GDM1 (cell line): ENCODE results near the gene INPP4A.

ENCODE experiments used
- DNase-seq: peaks from one replicate; lab custom pipeline; 2025; lab: John Stamatoyannopoulos, UW

INPP4A gene

GRCh38 chr2:98494699-98495098, 50.0 kb downstream of the INPP4A start:
- DNase-seq: no peak

GRCh38 chr2:98496750-98497493, 52.3 kb downstream of the INPP4A start:
- no peak for DNase-seq

- DNase-seq: no peak
Measured at GRCh38 chr2:98498703-98499440, 54.2 kb downstream of the INPP4A start.

- DNase-seq: no peak
Measured at GRCh38 chr2:98500561-98500960, 55.9 kb downstream of the INPP4A start.

GRCh38 chr2:98501223-98501622, 56.6 kb downstream of the INPP4A start:
- no peak for DNase-seq

GRCh38 chr2:98501876-98502275, 57.2 kb downstream of the INPP4A start:
- no peak for DNase-seq

GRCh38 chr2:98502556-98503335, 58.1 kb downstream of the INPP4A start:
- DNase-seq: no peak

- DNase-seq: no peak
Measured at GRCh38 chr2:98503481-98504105, 58.9 kb downstream of the INPP4A start.

GRCh38 chr2:98504381-98505109, 59.9 kb downstream of the INPP4A start:
- no peak for DNase-seq

- peak; percentile 19 for DNase-seq
Measured at GRCh38 chr2:98505311-98505808, 60.7 kb downstream of the INPP4A start.

- DNase-seq: no peak
Measured at GRCh38 chr2:98505971-98506664, 61.5 kb downstream of the INPP4A start.

- DNase-seq: no peak
Measured at GRCh38 chr2:98506881-98507280, 62.2 kb downstream of the INPP4A start.

- DNase-seq: no peak
Measured at GRCh38 chr2:98507461-98507860, 62.8 kb downstream of the INPP4A start.

GRCh38 chr2:98507891-98508708, 63.4 kb downstream of the INPP4A start:
- DNase-seq: no peak

GRCh38 chr2:98508709-98509066, 64.0 kb downstream of the INPP4A start:
- DNase-seq: peak; percentile 37

- DNase-seq: no peak
Measured at GRCh38 chr2:98509542-98510321, 65.1 kb downstream of the INPP4A start.

- no peak for DNase-seq
Measured at GRCh38 chr2:98510322-98510662, 65.6 kb downstream of the INPP4A start.

- no peak for DNase-seq
Measured at GRCh38 chr2:98511981-98512380, 67.3 kb downstream of the INPP4A start.

- DNase-seq: no peak
Measured at GRCh38 chr2:98512699-98513098, 68.0 kb downstream of the INPP4A start.
